GM12878 (cell line): ENCODE measurements around the gene DMXL1. TPM values are rescaled to one million over a fixed set of nuclear protein-coding genes. Genes with fewer than 3 reads are reported as not detected.

Experiments
- ATAC-seq: fragments of 200-7000 bp; cut with Tn5 transposase; 3 replicates; pipeline ENCODE4 v1.9.1; 2020; ENCODE audit warnings: mild to moderate bottlenecking, moderate library complexity
- BruUV-seq: library from RNA; stranded (reverse); fragments of 400-500 nt; replicated peaks from 2 replicates; lab custom pipeline; 2021; lab: Mats Ljungman, UMichigan
- CTCF ChIA-PET: fragments of 300-600 bp; sonication (Branson Sonifier 250); formaldehyde crosslinking; extraction: SDS; loops from one replicate; lab custom pipeline; 2021; ENCODE audit warnings: inconsistent platforms; lab: Yijun Ruan, JAX
- POLR2A ChIA-PET: fragments of 350-600 bp; formaldehyde crosslinking; extraction: SDS; loops from one replicate; lab custom pipeline; 2021; ENCODE audit warnings: inconsistent platforms; lab: Charles Lee
- RAD21 ChIA-PET: fragments of 300-600 bp; sonication (Branson Sonifier 250); formaldehyde crosslinking; loops from one replicate; lab custom pipeline; 2023; ENCODE audit warnings: antibody characterized with exemption; ENCODE audit not compliant: unreplicated experiment; lab: Charles Lee
- SMC1A ChIA-PET: fragments of 300-600 bp; sonication (Branson Sonifier 250); formaldehyde crosslinking; loops from one replicate; lab custom pipeline; 2023; ENCODE audit not compliant: unreplicated experiment, uncharacterized antibody; lab: Charles Lee
- DNase-seq: peaks from one replicate; pipeline ENCODE4 v3.0.0-alpha.2; 2011; ENCODE audit warnings: low read depth, low spot score
- FAIRE-seq: peaks from 3 replicates; lab custom pipeline; 2011; peaks lifted over from hg19 to GRCh38; lab: Jason Lieb, UNC
- H2AFZ ChIP-seq: 2 replicates; pipeline ENCODE4 v1.6.0; 2011; ENCODE audit warnings: low read depth, low read length, control low read depth; ENCODE audit not compliant: control insufficient read depth
- H3K27ac ChIP-seq: 2 replicates; pipeline ENCODE4 v1.5.1; 2011; ENCODE audit warnings: control low read depth; ENCODE audit not compliant: control insufficient read depth, insufficient read depth
- H3K27me3 ChIP-seq, 2 experiments: replicated peaks in 1 of 2; 2 replicates each; pipeline versions ENCODE4 v1.6.0 to v1.6.1; 2011; ENCODE audit warnings: low read length in 1 of 2; ENCODE audit not compliant: control insufficient read depth in 2 of 2, insufficient read depth in 2 of 2
- H3K36me3 ChIP-seq, 2 experiments: 2 replicates each; pipeline ENCODE4 v1.5.1; 2011; ENCODE audit warnings: low read length in 1 of 2; ENCODE audit not compliant: control insufficient read depth in 2 of 2, insufficient read depth in 2 of 2
- H3K4me1 ChIP-seq: 2 replicates; pipeline ENCODE4 v1.6.1; 2011; ENCODE audit warnings: mild to moderate bottlenecking, low read length, moderate library complexity, mixed read lengths; ENCODE audit not compliant: control insufficient read depth, insufficient read depth
- H3K4me2 ChIP-seq: 2 replicates; pipeline ENCODE4 v1.6.0; 2011; ENCODE audit warnings: control low read depth; ENCODE audit not compliant: control insufficient read depth, insufficient read depth
- H3K4me3 ChIP-seq: fragments of 200-600 bp; sonication (generic); 2 replicates; pipeline ENCODE4 v1.5.1; 2016
- H3K79me2 ChIP-seq: 2 replicates; pipeline ENCODE4 v1.6.0; 2011; ENCODE audit warnings: low read length; ENCODE audit not compliant: control insufficient read depth, insufficient read depth
- H3K9ac ChIP-seq: 2 replicates; pipeline ENCODE4 v1.8.0; 2011; ENCODE audit warnings: low read length, control low read depth, mixed read lengths; ENCODE audit not compliant: control insufficient read depth, insufficient read depth
- H3K9me3 ChIP-seq: replicated peaks from 3 replicates; pipeline ENCODE4 v1.5.1; 2011; ENCODE audit warnings: mild to moderate bottlenecking, low read length; ENCODE audit not compliant: control insufficient read depth, insufficient read depth
- H4K20me1 ChIP-seq: 2 replicates; pipeline ENCODE4 v1.6.0; 2011; ENCODE audit not compliant: control insufficient read depth, insufficient read depth
- BCL3 ChIP-seq: IDR thresholded peaks from 2 replicates; pipeline ENCODE4 v1.6.1; 2011; ENCODE audit warnings: borderline replicate concordance, low read depth, mild to moderate bottlenecking, moderate library complexity, low read length; ENCODE audit not compliant: insufficient read depth, poor library complexity, severe bottlenecking
- FOXM1 ChIP-seq: IDR thresholded peaks from 2 replicates; pipeline ENCODE4 v1.6.1; 2012; ENCODE audit warnings: low read depth, mild to moderate bottlenecking, inconsistent platforms, low read length, moderate library complexity
- SPI1 ChIP-seq: IDR thresholded peaks from 2 replicates; pipeline ENCODE4 v1.6.1; 2011; ENCODE audit warnings: low read depth, mild to moderate bottlenecking, low read length, moderate library complexity, borderline replicate concordance; ENCODE audit not compliant: insufficient read depth
- SUPT20H ChIP-seq: IDR thresholded peaks from 2 replicates; pipeline ENCODE4 v1.6.1; 2011; ENCODE audit warnings: low read depth, mild to moderate bottlenecking, low read length, moderate library complexity, borderline replicate concordance; ENCODE audit not compliant: control insufficient read depth
- USF2 ChIP-seq: IDR thresholded peaks from 2 replicates; pipeline ENCODE4 v1.6.1; 2011; ENCODE audit warnings: low read depth, low read length, improper control_type of control experiment, borderline replicate concordance
- YY1 ChIP-seq: IDR thresholded peaks from 2 replicates; pipeline ENCODE4 v1.6.1; 2011; ENCODE audit warnings: low read depth, mild to moderate bottlenecking, low read length
- ZNF592 ChIP-seq: fragments of 450-650 bp; IDR thresholded peaks from 2 replicates; pipeline ENCODE4 v1.6.1; 2017; ENCODE audit warnings: mild to moderate bottlenecking, moderate library complexity
- WGBS: methylation state at CpG from one replicate; pipeline ENCODE4 v1.1.6; 2016; ENCODE audit warnings: low lambda C conversion rate; ENCODE audit not compliant: insufficient replicate concordance, insufficient coverage; ENCODE audit errors: missing lambda C conversion rate; 5-methylcytosine and 5-hydroxymethylcytosine counted together
- in situ Hi-C: fragments of 300-500 bp; cut with MboI; formaldehyde crosslinking; loops from 9 replicates; pipeline ENCODE4 v1.14.3; 2018; ENCODE audit warnings: mixed read lengths
- intact Hi-C: fragments of 100-400 bp; cut with micrococcal nuclease; formaldehyde crosslinking; loops from one replicate; pipeline ENCODE4 v1.14.2; 2022; ENCODE audit not compliant: unreplicated experiment
- polyA plus RNA-seq, 11 experiments: library from polyadenylated mRNA; depleted of rRNA in 4 of 11; unstranded in 6 of 11; stranded (reverse) in 5 of 11; fragments of >200 nt; fragmentation: Nextera tagmentation in 4 of 11; fragmentation: Illumina TruSeq in 1 of 11; extraction: Ambion mirVana in 4 of 11; extraction: Trizol in 1 of 11; gene quantifications; 1 replicate in 1 of 11; 2 replicates in 10 of 11; pipeline versions ENCODE4 v1.2.1 to v1.2.3, GENCODE V29; 2011 to 2016; ENCODE audit warnings: inconsistent platforms in 2 of 11, missing spikeins in 2 of 11, low read depth in 1 of 11
- total RNA-seq, 4 experiments: library from RNA; depleted of rRNA in 3 of 4; stranded (reverse); fragments of >200 nt in 3 of 4; fragmentation: Illumina TruSeq in 1 of 4; extraction: Trizol in 1 of 4; gene quantifications; 2 replicates each; pipeline versions ENCODE4 v1.2.1 to v1.2.3, GENCODE V29; 2013 to 2021

The DMXL1 gene
- total and polyA plus RNA-seq, 10 of the 15 experiments (the other 5 are each of a cell fraction or from before 2014, with no cell fraction given) = 9.1 to 67.7 (median 34.1) TPM

- Histone ChIP-seq H3K9ac (no peak overlapping the region), H3K27me3 (no peaks in the 10 kb centered on the region), H3K4me3 (no peak overlapping the region), H3K36me3 (peaks cover 0 to 2% of the 10 kb centered on the region in 2 experiments; a peak in 1 of 4 replicates)
- ChIA-PET SMC1A (interaction anchor here (0.8 to 1.6 kb wide), 3 partner anchors 19 to 199 kb away, joined by 3 to 4 read pairs (median 3); no protein-coding TSS in a partner anchor), CTCF (interaction anchor here (1.0 kb wide), 1 partner anchor 200 kb away, joined by 3 read pairs; no protein-coding TSS in a partner anchor)
- ATAC-seq = no peak
- intact Hi-C loops = loop anchor here (10.0 kb wide), 1 partner anchor 188 kb away; no protein-coding TSS in a partner anchor
- BruUV-seq = no TSS peak
- in situ Hi-C loops = no loop called here
- TF ChIP-seq YY1 = no peak
- TF ChIP-seq, all 136 proteins: peak for 0
- Histone ChIP-seq H2AFZ (no peak overlapping the region), H3K27ac (no peak overlapping the region), H4K20me1 (no peaks in the 10 kb centered on the region), H3K4me1 (no peaks in the 10 kb centered on the region), H3K4me2 (no peak overlapping the region), H3K9me3 (no peaks in the 10 kb centered on the region), H3K79me2 (no peaks in the 10 kb centered on the region)
- RAD21 ChIA-PET = no interaction called here
- DNase-seq (no peak), FAIRE-seq (no peak)
- POLR2A ChIA-PET = no interaction called here
Observed at GRCh38 chr5:119212676-119213075, 141.8 kb downstream of the DMXL1 start.

- H3K79me2 ChIP-seq = no peaks in the 10 kb centered on the region
- FAIRE-seq (no peak), ATAC-seq (no peak), DNase-seq (no peak)
- RAD21 ChIA-PET = no interaction called here
- SMC1A ChIA-PET = interaction anchor here (0.5 to 2.1 kb wide), 6 partner anchors 9 to 195 kb away, joined by 3 to 7 read pairs (median 4); no protein-coding TSS in a partner anchor
- intact Hi-C loops (loop anchor here (10.0 kb wide), 1 partner anchor 192 kb away; no protein-coding TSS in a partner anchor), in situ Hi-C loops (no loop called here)
- POLR2A ChIA-PET = interaction anchor here (0.5 kb wide), 1 partner anchor 156 kb away, joined by 5 read pairs; no protein-coding TSS in a partner anchor
- no peak overlapping the region for H3K9ac ChIP-seq
- no peak overlapping the region for H3K4me2 ChIP-seq
- H3K9me3 ChIP-seq = no peaks in the 10 kb centered on the region
- H4K20me1 ChIP-seq = no peaks in the 10 kb centered on the region
- H3K4me3 ChIP-seq = no peak overlapping the region
- H3K27me3 ChIP-seq = no peaks in the 10 kb centered on the region
- peaks cover 0 to 7% of the 10 kb centered on the region in 2 experiments; a peak in 2 of 4 replicates for H3K36me3 ChIP-seq
- peaks cover 6% of the 10 kb centered on the region; the same call in 1 of the 2 replicates for H3K4me1 ChIP-seq
- 99% methylated on average over 3 of the region's 3 CpGs for WGBS
- no peak overlapping the region for H2AFZ ChIP-seq
- no TSS peak for BruUV-seq
- no peak overlapping the region for H3K27ac ChIP-seq
- CTCF ChIA-PET = interaction anchor here (1.0 to 1.2 kb wide), 2 partner anchors 191 to 195 kb away, joined by 3 to 4 read pairs; no protein-coding TSS in a partner anchor
- TF ChIP-seq SUPT20H (no peak), FOXM1 (no peak), BCL3 (no peak), SPI1 (no peak), USF2 (no peak), ZNF592 (no peak)
Observed at GRCh38 chr5:119217183-119217582, 146.3 kb downstream of the DMXL1 start.
